ENCODE results near the gene RBBP8NL. TPM values are rescaled to one million over a fixed set of nuclear protein-coding genes. Genes with fewer than 3 reads are reported as not detected.

Gene RBBP8NL
- total RNA-seq, 6 experiments from 2014 or later, result not detected

DNA sequence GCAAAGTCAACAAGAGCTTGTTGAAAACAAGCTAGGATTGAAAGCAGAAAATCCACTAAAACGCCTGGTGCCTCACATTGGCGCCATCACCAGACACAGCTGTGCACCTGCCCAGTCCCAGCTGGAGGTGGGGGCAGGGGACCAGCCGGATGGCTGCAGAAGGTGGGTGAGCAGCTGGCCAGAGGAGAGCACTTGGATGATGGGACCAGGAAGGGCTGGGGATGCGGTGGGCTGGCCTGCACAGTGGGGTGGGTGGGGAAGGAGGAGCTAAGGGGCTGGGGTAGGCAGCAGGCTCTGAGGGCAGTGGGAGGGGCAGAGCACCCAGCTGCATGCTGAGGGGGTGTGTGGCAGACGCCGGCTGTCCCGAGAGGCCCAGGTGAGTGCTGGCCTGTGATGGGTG, 27.3 kb downstream of the RBBP8NL start:
- H3K27ac ChIP-seq, result no peak overlapping the region
- H3K9me3 ChIP-seq, result no peaks in the 10 kb centered on the region
- no peak for TF ChIP-seq POLR2A (IDR thresholded peaks at IDR 0.05)
- TF ChIP-seq, protein P1, sequence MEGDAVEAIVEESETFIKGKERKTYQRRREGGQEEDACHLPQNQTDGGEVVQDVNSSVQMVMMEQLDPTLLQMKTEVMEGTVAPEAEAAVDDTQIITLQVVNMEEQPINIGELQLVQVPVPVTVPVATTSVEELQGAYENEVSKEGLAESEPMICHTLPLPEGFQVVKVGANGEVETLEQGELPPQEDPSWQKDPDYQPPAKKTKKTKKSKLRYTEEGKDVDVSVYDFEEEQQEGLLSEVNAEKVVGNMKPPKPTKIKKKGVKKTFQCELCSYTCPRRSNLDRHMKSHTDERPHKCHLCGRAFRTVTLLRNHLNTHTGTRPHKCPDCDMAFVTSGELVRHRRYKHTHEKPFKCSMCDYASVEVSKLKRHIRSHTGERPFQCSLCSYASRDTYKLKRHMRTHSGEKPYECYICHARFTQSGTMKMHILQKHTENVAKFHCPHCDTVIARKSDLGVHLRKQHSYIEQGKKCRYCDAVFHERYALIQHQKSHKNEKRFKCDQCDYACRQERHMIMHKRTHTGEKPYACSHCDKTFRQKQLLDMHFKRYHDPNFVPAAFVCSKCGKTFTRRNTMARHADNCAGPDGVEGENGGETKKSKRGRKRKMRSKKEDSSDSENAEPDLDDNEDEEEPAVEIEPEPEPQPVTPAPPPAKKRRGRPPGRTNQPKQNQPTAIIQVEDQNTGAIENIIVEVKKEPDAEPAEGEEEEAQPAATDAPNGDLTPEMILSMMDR (IDR thresholded peaks at IDR 0.05), result no peak
- 75% methylated on average over 2 of the region's 7 CpGs for WGBS (ENCODE audit: insufficient coverage, low coverage, low lambda C conversion rate, missing lambda C conversion rate)
- intact Hi-C loops (cut with DNase I), result no loop called here
- H3K4me3 ChIP-seq, result no peak overlapping the region
- DNase-seq, result no peak
- H3K27me3 ChIP-seq, result no peaks in the 10 kb centered on the region
- H3K4me1 ChIP-seq, result no peaks in the 10 kb centered on the region
- no peak for ATAC-seq
- no peaks in the 10 kb centered on the region for H3K36me3 ChIP-seq

DNA sequence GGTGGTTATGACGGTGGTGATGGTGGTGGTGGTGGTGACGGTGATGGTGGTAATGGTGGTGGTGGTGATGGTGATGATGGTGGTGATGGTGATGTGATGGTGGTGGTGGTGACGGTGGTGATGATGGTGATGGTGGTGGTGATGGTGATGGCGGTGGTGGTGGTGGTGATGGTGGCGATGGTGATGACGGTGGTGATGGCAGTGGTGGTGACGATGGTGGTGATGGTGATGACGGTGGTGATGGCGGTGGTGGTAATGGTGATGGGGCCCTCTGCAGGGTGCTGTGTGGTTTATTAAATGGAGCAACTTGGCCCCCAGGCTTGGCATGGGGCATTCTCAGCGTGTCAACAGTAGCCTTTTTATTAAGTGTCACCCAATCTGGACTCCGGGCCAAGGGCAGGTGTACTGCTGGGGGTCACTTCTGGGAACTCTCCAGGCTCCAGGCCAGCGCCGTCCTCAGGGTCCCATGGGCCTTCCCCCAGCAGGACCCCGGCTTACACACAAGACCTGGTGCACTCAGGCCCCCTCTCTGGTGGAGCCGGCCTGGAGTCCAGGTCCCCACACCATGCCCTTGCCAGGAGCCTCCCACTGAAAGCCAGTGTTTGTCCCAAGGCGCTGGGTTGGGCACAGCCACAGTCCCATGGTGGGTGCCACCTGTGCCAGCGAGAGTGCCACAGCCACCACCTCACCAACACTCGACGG, 29.1 kb downstream of the RBBP8NL start:
- Histone ChIP-seq H3K27me3 (no peaks in the 10 kb centered on the region), H3K36me3 (no peaks in the 10 kb centered on the region), H3K9me3 (no peaks in the 10 kb centered on the region), H3K4me1 (no peaks in the 10 kb centered on the region), H3K4me3 (no peak overlapping the region), H3K27ac (no peak overlapping the region)
- DNase-seq (no peak), ATAC-seq (no peak)
- TF ChIP-seq POLR2A (IDR thresholded peaks at IDR 0.05), result no peak
- intact Hi-C loops (cut with DNase I), result no loop called here
- WGBS (ENCODE audit: insufficient coverage, low coverage, low lambda C conversion rate, missing lambda C conversion rate), result 65% methylated on average over 9 of the region's 19 CpGs

DNA sequence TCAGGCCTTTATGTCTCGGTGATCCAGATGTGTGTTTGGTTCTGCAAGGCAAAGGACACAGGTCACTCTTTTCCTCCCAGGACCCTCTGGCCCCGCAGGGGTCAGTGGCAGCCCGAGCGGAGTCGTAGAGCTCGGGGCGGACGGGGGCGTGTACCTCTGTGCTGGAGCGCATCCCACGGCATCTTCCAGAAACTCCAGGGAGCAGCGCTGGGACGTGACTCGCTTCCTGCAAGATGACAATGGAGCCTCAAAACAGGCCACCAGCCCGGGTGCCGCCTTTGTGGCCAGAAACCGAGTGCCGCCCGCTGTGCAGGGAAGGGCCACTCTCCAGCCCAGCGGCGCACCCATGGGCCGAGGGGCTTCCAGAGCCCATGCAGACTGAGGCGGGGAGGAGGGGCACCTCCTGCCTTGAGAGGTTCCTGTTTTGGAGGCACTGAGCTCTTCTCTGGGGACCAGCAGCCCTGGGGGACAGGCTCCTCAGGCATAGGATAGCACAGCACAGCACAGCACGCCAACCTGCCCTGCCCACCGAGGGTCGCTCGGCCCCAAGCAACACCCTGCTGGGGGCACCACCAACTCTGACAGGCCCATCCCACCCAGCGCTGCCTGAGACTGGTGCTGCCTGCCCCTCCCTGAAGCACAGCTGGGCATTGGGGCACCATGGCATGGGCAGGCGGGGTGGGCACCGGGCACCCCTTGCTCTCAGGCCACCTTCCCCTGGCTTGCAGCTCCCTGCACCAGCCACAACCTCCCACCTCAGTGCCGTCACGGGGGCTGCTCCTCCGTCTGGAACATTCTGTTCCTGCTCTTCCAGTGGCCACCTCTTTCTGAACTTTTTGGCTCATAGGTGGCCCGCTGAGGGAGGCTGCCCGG, 30.7 kb downstream of the RBBP8NL start:
- Histone ChIP-seq H3K27ac (no peak overlapping the region), H3K36me3 (no peaks in the 10 kb centered on the region), H3K4me3 (no peak overlapping the region), H3K9me3 (no peaks in the 10 kb centered on the region), H3K4me1 (peaks cover 0 to 6% (median 0%) of the 10 kb centered on the region in 4 donors), H3K27me3 (no peaks in the 10 kb centered on the region)
- no peak for ATAC-seq
- no CpG with 5 or more reads among the region's 35 CpGs for WGBS (ENCODE audit: insufficient coverage, low coverage, low lambda C conversion rate, missing lambda C conversion rate)
- intact Hi-C loops (cut with DNase I), result no loop called here
- DNase-seq, result no peak
- no peak for TF ChIP-seq POLR2A (IDR thresholded peaks at IDR 0.05)
- TF ChIP-seq, protein P1 (IDR thresholded peaks at IDR 0.05), result no peak

DNA sequence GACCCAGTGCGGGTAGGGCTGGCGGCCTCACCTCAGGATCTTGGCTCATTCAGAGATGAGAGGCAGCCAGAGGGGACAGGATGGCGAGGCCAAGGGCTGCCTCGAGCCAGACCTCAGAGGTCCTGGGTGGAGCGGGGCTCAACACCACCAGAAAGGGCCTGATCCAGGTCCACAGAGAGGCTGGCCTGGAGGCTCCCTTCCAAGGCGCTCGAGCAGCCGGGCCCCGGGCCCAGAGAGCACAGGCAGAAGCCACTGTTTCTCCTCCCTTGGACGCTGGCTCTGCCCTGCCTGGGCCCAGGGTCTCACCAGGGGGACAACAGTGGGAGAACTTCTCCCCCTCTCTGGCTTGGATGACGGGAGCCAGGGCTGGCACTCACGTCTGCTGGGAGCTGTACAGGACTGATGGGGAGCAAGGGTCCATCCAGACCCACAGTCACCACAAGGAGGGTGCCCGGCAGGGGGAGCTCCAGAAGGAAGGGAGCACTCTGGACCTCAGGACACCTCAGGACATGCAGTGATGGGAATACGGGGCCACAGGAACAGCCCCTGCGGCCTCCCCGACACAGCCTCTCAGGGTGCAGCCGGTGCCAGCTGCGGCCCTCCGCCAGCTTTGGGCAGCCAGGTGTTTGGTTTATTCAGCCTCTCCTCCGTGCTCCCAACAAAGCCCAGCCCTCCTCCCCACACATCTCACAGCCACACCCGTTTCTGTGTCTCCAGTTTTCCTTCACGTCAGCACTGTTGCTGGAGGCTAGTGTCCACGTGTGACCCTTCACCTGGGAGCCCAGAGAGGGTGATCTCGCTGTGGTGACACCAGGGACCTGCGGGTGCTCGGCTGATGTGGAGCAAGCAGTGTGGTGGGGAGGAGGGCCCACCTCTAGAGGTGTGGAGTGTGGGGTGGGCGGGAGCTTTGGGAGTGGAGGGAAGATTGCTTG, 31.8 kb downstream of the RBBP8NL start:
- DNase-seq, result no peak
- H3K9me3 ChIP-seq, result no peaks in the 10 kb centered on the region
- ATAC-seq, result no peak
- TF ChIP-seq, protein P1 (IDR thresholded peaks at IDR 0.05), result no peak
- TF ChIP-seq POLR2A (IDR thresholded peaks at IDR 0.05), result no peak
- H3K36me3 ChIP-seq, result no peaks in the 10 kb centered on the region
- no peak overlapping the region for H3K27ac ChIP-seq
- WGBS (ENCODE audit: insufficient coverage, low coverage, low lambda C conversion rate, missing lambda C conversion rate), result 83% methylated on average over 1 of the region's 27 CpGs
- no peak overlapping the region for H3K4me3 ChIP-seq
- intact Hi-C loops (cut with DNase I), result no loop called here
- peaks cover 0 to 14% (median 0%) of the 10 kb centered on the region in 4 donors for H3K4me1 ChIP-seq
- no peaks in the 10 kb centered on the region for H3K27me3 ChIP-seq
